ENCODE data around the gene SPEM2. TPM values are rescaled to one million over a fixed set of nuclear protein-coding genes. Genes with fewer than 3 reads are reported as not detected.

The SPEM2 gene
- polyA plus RNA-seq, 1 experiment, result not detected

GRCh38 chr17:7443499-7444485, 18.4 kb downstream of the SPEM2 start:
- Histone ChIP-seq H3K27me3 (ENCODE audit: control insufficient read depth, insufficient read depth, low read length) (peaks cover 28% of the 10 kb centered on the region), H3K9me3 (ENCODE audit: control insufficient read depth, insufficient read depth, low read length) (no peaks in the 10 kb centered on the region; the same call in 1 of the 2 replicates), H3K27ac (ENCODE audit: low read depth, low read length) (no peak overlapping the region), H3K4me3 (ENCODE audit: low read depth, low read length) (no peak overlapping the region)
- CTCF ChIA-PET, result interaction anchor here (0.6 to 1.9 kb wide), 4 partner anchors 71 to 201 kb away, joined by 3 to 6 read pairs (median 4); partner anchors contain the start of gene GABARAP
- TF ChIP-seq CTCF (IDR thresholded peaks at IDR 0.05; ENCODE audit: low read depth, low read length), result no peak
- POLR2A ChIA-PET, result interaction anchor here (0.6 to 1.5 kb wide), 5 partner anchors 8 to 40 kb away, joined by 3 to 6 read pairs (median 3); partner anchors contain the start of genes POLR2A and TMEM102
- DNase-seq (ENCODE audit: low read depth, low spot score), result no peak

GRCh38 chr17:7444682-7445618, 19.5 kb downstream of the SPEM2 start, which contains the start of gene CHRNB1:
Gene CHRNB1 (plus strand): TSS chr17:7445061. CDS start chr17:7445128, 67 bp downstream.
- TF ChIP-seq CTCF (IDR thresholded peaks at IDR 0.05; ENCODE audit: low read depth, low read length), result no peak
- H3K27me3 ChIP-seq (ENCODE audit: control insufficient read depth, insufficient read depth, low read length), result peaks cover 20% of the 10 kb centered on the region
- H3K9me3 ChIP-seq (ENCODE audit: control insufficient read depth, insufficient read depth, low read length), result no peaks in the 10 kb centered on the region; the same call in 1 of the 2 replicates
- no peak for DNase-seq (ENCODE audit: low read depth, low spot score)
- CTCF ChIA-PET, result interaction anchor here (0.8 to 3.6 kb wide), 2 partner anchors 8 to 22 kb away, joined by 7 to 14 read pairs; no protein-coding TSS in a partner anchor
- no peak within 1 kb of the TSS for H3K27ac ChIP-seq (ENCODE audit: low read depth, low read length)
- POLR2A ChIA-PET, result interaction anchor here (0.7 to 1.5 kb wide), 2 partner anchors 8 to 39 kb away, joined by 3 to 6 read pairs; partner anchors contain the start of gene POLR2A
- H3K4me3 ChIP-seq (ENCODE audit: low read depth, low read length), result peak within 1 kb of the TSS; percentile 46

GRCh38 chr17:7445619-7445968, 20.2 kb downstream of the SPEM2 start:
- Histone ChIP-seq H3K27me3 (ENCODE audit: control insufficient read depth, insufficient read depth, low read length) (peaks cover 14% of the 10 kb centered on the region), H3K9me3 (ENCODE audit: control insufficient read depth, insufficient read depth, low read length) (no peaks in the 10 kb centered on the region; the same call in 1 of the 2 replicates), H3K27ac (ENCODE audit: low read depth, low read length) (no peak overlapping the region), H3K4me3 (ENCODE audit: low read depth, low read length) (peak overlapping the region; percentile 46; the same call in 1 of the 2 replicates)
- TF ChIP-seq CTCF (IDR thresholded peaks at IDR 0.05; ENCODE audit: low read depth, low read length), result no peak
- no peak for DNase-seq (ENCODE audit: low read depth, low spot score)
- CTCF ChIA-PET, result interaction anchor here (0.8 to 3.6 kb wide), 2 partner anchors 9 to 22 kb away, joined by 7 to 14 read pairs; no protein-coding TSS in a partner anchor
- POLR2A ChIA-PET, result interaction anchor here (0.6 to 1.0 kb wide), 4 partner anchors 9 to 116 kb away, joined by 3 to 8 read pairs (median 5); partner anchors contain the start of gene TMEM102

- Histone ChIP-seq H3K4me3 (ENCODE audit: low read depth, low read length) (no peak overlapping the region), H3K27me3 (ENCODE audit: control insufficient read depth, insufficient read depth, low read length) (peaks cover 12% of the 10 kb centered on the region), H3K9me3 (ENCODE audit: control insufficient read depth, insufficient read depth, low read length) (no peaks in the 10 kb centered on the region; the same call in 1 of the 2 replicates), H3K27ac (ENCODE audit: low read depth, low read length) (no peak overlapping the region)
- no peak for DNase-seq (ENCODE audit: low read depth, low spot score)
- ChIA-PET POLR2A (interaction anchor here (0.7 kb wide), 1 partner anchor 118 kb away, joined by 4 read pairs; no protein-coding TSS in a partner anchor), CTCF (interaction anchor here (0.6 to 3.6 kb wide), 2 partner anchors 8 to 12 kb away, joined by 3 to 14 read pairs; no protein-coding TSS in a partner anchor)
- no peak for TF ChIP-seq CTCF (IDR thresholded peaks at IDR 0.05; ENCODE audit: low read depth, low read length)
Observed at GRCh38 chr17:7448461-7448860, 23.0 kb downstream of the SPEM2 start.

Data from AG04450 (cell line).